ENCODE data around the gene SLC43A2.

The SLC43A2 gene

DNA sequence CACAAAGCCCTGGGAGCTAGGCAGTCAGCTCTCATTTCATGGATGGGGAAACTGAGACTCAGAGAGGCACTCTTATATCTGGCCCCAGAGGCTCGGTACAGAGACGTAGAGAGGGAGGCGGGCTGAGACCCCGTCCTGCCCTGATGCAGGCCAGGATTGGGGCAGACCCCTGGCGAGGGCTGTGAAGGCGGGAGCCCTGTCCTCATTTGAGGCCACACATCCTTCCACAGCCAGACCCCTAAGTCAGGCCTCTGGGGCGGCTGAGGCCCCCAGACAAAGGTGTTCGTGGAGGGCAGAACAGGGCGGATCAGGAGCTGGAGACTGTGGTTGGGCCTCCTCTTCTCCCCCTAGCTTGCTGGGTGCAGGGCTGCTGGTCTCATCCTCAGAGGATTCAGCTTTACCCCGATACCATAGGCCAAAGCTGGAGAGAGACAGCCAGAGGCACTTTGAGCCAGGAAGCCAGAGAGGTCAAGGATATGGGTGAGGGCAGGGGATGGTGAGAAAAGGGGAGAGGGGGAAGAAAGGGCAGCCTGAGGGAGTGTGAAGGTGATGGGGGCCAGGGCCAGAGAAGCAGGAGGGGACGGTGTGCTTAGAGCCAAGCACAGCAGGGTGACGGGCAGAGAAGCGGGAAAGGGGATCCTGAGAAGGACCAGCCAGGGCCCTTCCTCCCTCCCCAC, 17.7 kb upstream of the SLC43A2 start:
- Histone ChIP-seq H2BK15ac (ENCODE audit: low read depth, poor library complexity, severe bottlenecking) (peak overlapping the region; percentile 38), H2AFZ (ENCODE audit: low read depth, low read length) (no peak overlapping the region), H2AK5ac (ENCODE audit: low read length, severe bottlenecking) (no peak overlapping the region), H2BK120ac (ENCODE audit: low read depth, low read length) (no peak overlapping the region), H3K4ac (ENCODE audit: low read depth in 1 of 2, low read length in 2 of 2) (peak overlapping the region; percentile 5 to 88), H3K27me3 (ENCODE audit: control insufficient read depth in 1 of 2, insufficient read depth in 1 of 2, low read length in 2 of 2) (no peaks in the 10 kb centered on the region), H3K4me3 (ENCODE audit: insufficient read depth in 1 of 2, low read depth in 1 of 2, low read length in 2 of 2) (no peak overlapping the region), H4K91ac (ENCODE audit: low read length) (peak overlapping the region; percentile 66), H3K4me1 (ENCODE audit: control insufficient read depth, insufficient read depth, low read depth, low read length) (peaks cover 56% of the 10 kb centered on the region), H3K18ac (ENCODE audit: low read depth in 1 of 2, low read length in 2 of 2) (peak overlapping the region in 1 of 2 experiments; percentile 89), H2BK12ac (ENCODE audit: low read length in 2 of 2) (peak overlapping the region; percentile 89 to 99), H3K4me2 (ENCODE audit: low read length, poor library complexity, severe bottlenecking) (no peak overlapping the region), H3K23ac (ENCODE audit: low read length in 2 of 2) (no peak overlapping the region), H4K8ac (ENCODE audit: low read length) (peak overlapping the region; percentile 35), H3K79me1 (replicated peaks; ENCODE audit: low read length, poor library complexity, severe bottlenecking) (no peaks in the 10 kb centered on the region), H2BK5ac (ENCODE audit: low read depth, low read length, poor library complexity, severe bottlenecking) (no peak overlapping the region), H3K9ac (ENCODE audit: low read length) (no peak overlapping the region), H3K27ac (ENCODE audit: low read length, poor library complexity, severe bottlenecking) (no peak overlapping the region), H3K9me3 (ENCODE audit: control insufficient read depth, low read length) (no peaks in the 10 kb centered on the region), H3K36me3 (ENCODE audit: control insufficient read depth in 1 of 2, insufficient read depth in 2 of 2, low read depth in 1 of 2, low read length in 2 of 2) (peaks cover 21 to 22% of the 10 kb centered on the region in 2 experiments), H3K14ac (ENCODE audit: low read length in 2 of 2) (peak overlapping the region in 1 of 2 experiments; percentile 86)
- 94% methylated on average over 11 of the region's 13 CpGs for WGBS
- no peak for DNase-seq

DNA sequence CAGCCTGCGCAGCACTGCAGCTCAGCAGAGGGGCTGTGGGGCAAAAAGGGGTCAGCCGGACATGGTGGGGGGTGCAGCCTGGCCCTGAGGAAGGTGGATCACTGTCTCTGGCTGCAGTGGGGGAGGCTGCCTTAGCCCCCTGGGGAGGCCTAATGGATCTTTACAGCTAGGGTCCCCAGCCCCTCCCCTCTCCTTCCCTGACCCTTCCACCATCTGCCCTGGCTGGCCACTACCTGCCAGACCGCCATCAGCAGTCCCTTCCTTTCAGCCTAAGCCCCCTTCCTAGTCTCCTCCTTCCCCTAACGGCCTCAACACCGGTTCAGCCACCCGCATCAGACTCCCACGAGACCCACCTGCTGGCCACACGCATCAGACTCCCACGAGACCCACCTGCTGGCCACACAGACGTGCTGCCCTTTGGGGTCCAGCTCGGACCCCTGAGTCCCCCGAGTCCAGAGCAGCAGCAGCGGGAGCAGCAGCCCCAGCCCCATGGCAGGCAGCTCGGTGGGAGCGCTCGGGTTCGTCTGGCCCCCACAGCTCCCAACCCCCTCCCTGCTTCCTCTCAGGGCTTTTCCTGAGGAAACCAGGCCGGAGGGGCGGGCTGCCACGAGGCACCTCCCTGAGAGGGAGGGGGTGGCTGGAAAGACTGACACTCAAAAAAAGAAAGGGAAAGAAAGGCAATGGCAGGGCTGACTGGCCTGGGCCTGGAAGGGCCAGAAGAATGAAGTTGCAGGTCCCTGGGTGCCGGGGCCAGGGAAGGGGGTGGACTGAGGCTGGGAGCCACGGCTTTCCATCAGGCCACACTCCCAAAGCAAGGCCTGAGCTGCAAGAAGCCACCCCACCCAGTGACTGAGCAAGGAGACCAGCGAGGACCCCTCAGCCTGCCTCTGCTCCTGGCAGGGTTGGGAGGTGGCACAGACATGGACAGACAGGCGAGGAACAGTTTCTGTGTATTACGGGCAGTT, 16.9 kb upstream of the SLC43A2 start, which contains the start of gene SCARF1:
Gene SCARF1, minus strand, starts transcription at position 526 of the 965 bp plus-strand sequence. Its CDS starts 35 bp downstream, at position 491.
- Histone ChIP-seq H3K27ac (ENCODE audit: low read length, poor library complexity, severe bottlenecking) (no peak within 1 kb of the TSS), H2BK12ac (ENCODE audit: low read length in 2 of 2) (peak within 1 kb of the TSS; percentile 89 to 99), H3K9ac (ENCODE audit: low read length) (no peak within 1 kb of the TSS), H3K4me1 (ENCODE audit: control insufficient read depth, insufficient read depth, low read depth, low read length) (peaks cover 53% of the 10 kb centered on the region), H3K9me3 (ENCODE audit: control insufficient read depth, low read length) (no peaks in the 10 kb centered on the region), H3K4me3 (ENCODE audit: insufficient read depth in 1 of 2, low read depth in 1 of 2, low read length in 2 of 2) (no peak within 1 kb of the TSS), H4K91ac (ENCODE audit: low read length) (peak within 1 kb of the TSS; percentile 66), H3K27me3 (ENCODE audit: control insufficient read depth in 1 of 2, insufficient read depth in 1 of 2, low read length in 2 of 2) (peaks cover 0 to 7% of the 10 kb centered on the region in 2 experiments), H3K36me3 (ENCODE audit: control insufficient read depth in 1 of 2, insufficient read depth in 2 of 2, low read depth in 1 of 2, low read length in 2 of 2) (peaks cover 13 to 14% of the 10 kb centered on the region in 2 experiments), H3K23ac (ENCODE audit: low read length in 2 of 2) (peak within 1 kb of the TSS in 1 of 2 experiments; percentile 57), H2BK5ac (ENCODE audit: low read depth, low read length, poor library complexity, severe bottlenecking) (no peak within 1 kb of the TSS), H2BK120ac (ENCODE audit: low read depth, low read length) (peak within 1 kb of the TSS; percentile 0), H3K4me2 (ENCODE audit: low read length, poor library complexity, severe bottlenecking) (no peak within 1 kb of the TSS), H2BK15ac (ENCODE audit: low read depth, poor library complexity, severe bottlenecking) (peak within 1 kb of the TSS; percentile 91), H3K18ac (ENCODE audit: low read depth in 1 of 2, low read length in 2 of 2) (peak within 1 kb of the TSS; percentile 80 to 89), H4K8ac (ENCODE audit: low read length) (peak within 1 kb of the TSS; percentile 90), H3K4ac (ENCODE audit: low read depth in 1 of 2, low read length in 2 of 2) (peak within 1 kb of the TSS; percentile 29 to 89), H2AK5ac (ENCODE audit: low read length, severe bottlenecking) (peak within 1 kb of the TSS; percentile 3), H3K79me1 (replicated peaks; ENCODE audit: low read length, poor library complexity, severe bottlenecking) (no peaks in the 10 kb centered on the region), H2AFZ (ENCODE audit: low read depth, low read length) (peak within 1 kb of the TSS; percentile 29), H3K14ac (ENCODE audit: low read length in 2 of 2) (peak within 1 kb of the TSS in 1 of 2 experiments; percentile 86)
- peak; percentile 55 for DNase-seq
- 58% methylated on average over 19 of the region's 25 CpGs for WGBS

DNA sequence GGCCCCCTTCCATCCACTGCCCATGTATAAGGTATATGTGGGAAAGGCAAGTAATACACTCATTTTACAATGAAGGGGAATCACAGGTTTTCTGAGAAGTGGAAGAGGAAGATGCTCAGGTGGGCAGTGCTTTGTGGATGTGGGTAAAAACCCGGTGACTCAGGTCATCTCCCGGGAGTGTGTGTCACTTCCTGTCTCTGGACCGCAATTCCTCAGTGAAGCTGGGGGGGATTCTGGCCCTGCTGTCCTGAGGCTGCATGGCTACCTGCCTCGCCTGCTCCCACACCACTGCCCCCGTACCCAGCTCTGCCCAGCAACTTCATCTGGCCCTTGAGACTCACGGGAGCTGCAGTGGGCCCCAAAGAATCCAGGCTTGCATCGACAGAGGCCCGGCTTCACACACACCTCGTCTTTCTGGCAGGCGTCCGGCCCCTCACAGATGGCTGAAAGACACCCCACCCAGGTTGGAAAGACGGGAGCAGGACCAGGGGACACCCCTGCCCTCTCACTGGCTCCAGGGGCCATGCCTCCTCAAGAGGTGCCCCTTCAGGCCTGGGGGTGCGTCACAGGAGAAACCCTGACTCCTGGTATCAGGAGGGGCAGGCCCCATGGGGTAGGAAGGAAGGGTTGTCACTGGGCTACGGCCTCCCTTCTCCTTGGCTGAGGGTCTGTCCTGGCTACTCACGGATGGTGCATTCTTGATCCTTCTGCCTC, 16.0 kb upstream of the SLC43A2 start:
- peak overlapping the region; percentile 90 for H4K8ac ChIP-seq (ENCODE audit: low read length)
- peak overlapping the region; percentile 51 to 99 for H2BK12ac ChIP-seq (ENCODE audit: low read length in 2 of 2)
- peak overlapping the region; percentile 52 for H2BK15ac ChIP-seq (ENCODE audit: low read depth, poor library complexity, severe bottlenecking)
- no peak overlapping the region for H2AFZ ChIP-seq (ENCODE audit: low read depth, low read length)
- H3K4me3 ChIP-seq (ENCODE audit: insufficient read depth in 1 of 2, low read depth in 1 of 2, low read length in 2 of 2) = no peak overlapping the region
- H3K9me3 ChIP-seq (ENCODE audit: control insufficient read depth, low read length) = no peaks in the 10 kb centered on the region
- peaks cover 6 to 9% of the 10 kb centered on the region in 2 experiments for H3K36me3 ChIP-seq (ENCODE audit: control insufficient read depth in 1 of 2, insufficient read depth in 2 of 2, low read depth in 1 of 2, low read length in 2 of 2)
- no peak overlapping the region for H2BK5ac ChIP-seq (ENCODE audit: low read depth, low read length, poor library complexity, severe bottlenecking)
- peak overlapping the region in 1 of 2 experiments; percentile 79 for H3K14ac ChIP-seq (ENCODE audit: low read length in 2 of 2)
- 47% methylated on average over 15 of the region's 15 CpGs for WGBS
- H3K79me1 ChIP-seq (replicated peaks; ENCODE audit: low read length, poor library complexity, severe bottlenecking) = no peaks in the 10 kb centered on the region
- peaks cover 46% of the 10 kb centered on the region for H3K4me1 ChIP-seq (ENCODE audit: control insufficient read depth, insufficient read depth, low read depth, low read length)
- peak overlapping the region; percentile 48 for H4K91ac ChIP-seq (ENCODE audit: low read length)
- H3K27me3 ChIP-seq (ENCODE audit: control insufficient read depth in 1 of 2, insufficient read depth in 1 of 2, low read length in 2 of 2) = peaks cover 0 to 7% of the 10 kb centered on the region in 2 experiments
- peak overlapping the region; percentile 3 for H2AK5ac ChIP-seq (ENCODE audit: low read length, severe bottlenecking)
- peak; percentile 69 for DNase-seq
- H3K4me2 ChIP-seq (ENCODE audit: low read length, poor library complexity, severe bottlenecking) = no peak overlapping the region
- H2BK120ac ChIP-seq (ENCODE audit: low read depth, low read length) = peak overlapping the region; percentile 0
- H3K23ac ChIP-seq (ENCODE audit: low read length in 2 of 2) = peak overlapping the region in 1 of 2 experiments; percentile 57
- H3K27ac ChIP-seq (ENCODE audit: low read length, poor library complexity, severe bottlenecking) = no peak overlapping the region
- H3K4ac ChIP-seq (ENCODE audit: low read depth in 1 of 2, low read length in 2 of 2) = peak overlapping the region in 1 of 2 experiments; percentile 89
- peak overlapping the region; percentile 80 to 89 for H3K18ac ChIP-seq (ENCODE audit: low read depth in 1 of 2, low read length in 2 of 2)
- H3K9ac ChIP-seq (ENCODE audit: low read length) = no peak overlapping the region
